HG02973 (cell line): ENCODE data around the gene CILP2.

Experiments used
- ATAC-seq: cut with Tn5 transposase; IDR thresholded peaks from one replicate; pipeline ENCODE4 v1.9.1; 2021; ENCODE audit warnings: moderate library complexity; ENCODE audit not compliant: unreplicated experiment

The CILP2 gene

GRCh38 chr19:19504754-19505668 lies 33.1 kb upstream of the CILP2 start:
- ATAC-seq = no peak

DNA sequence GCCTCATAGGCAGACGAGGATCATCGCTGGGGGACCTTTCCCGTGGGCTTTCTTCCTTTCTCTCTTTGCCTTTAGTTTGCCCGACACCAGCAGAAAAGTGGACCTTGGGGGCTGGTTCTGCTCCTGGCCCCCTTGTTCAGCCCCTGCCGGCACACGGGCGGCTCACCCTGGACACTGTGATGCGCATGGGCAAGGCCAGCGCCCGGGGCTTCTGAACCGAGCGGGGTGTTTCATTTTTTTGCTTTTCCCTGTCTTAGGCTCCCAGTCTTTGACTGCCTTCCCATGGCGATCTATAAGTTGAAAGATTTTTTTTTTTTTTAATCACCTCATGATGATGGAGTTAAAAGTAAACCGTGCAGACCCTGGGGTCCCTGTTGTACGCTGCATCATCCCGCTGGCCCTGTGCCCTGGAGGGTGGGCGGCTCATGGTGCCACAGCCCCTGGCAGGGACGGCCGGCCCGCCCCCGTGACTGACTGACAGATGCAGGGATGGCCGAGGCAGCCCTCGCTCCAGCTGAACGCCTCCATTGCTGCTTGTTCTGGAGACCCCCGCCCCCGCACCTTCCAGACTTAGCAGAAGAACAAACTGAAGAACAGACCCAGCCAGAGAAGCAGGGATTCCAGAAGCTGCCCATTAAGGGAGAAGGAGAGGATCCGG lies 32.3 kb upstream of the CILP2 start:
- no peak for ATAC-seq

DNA sequence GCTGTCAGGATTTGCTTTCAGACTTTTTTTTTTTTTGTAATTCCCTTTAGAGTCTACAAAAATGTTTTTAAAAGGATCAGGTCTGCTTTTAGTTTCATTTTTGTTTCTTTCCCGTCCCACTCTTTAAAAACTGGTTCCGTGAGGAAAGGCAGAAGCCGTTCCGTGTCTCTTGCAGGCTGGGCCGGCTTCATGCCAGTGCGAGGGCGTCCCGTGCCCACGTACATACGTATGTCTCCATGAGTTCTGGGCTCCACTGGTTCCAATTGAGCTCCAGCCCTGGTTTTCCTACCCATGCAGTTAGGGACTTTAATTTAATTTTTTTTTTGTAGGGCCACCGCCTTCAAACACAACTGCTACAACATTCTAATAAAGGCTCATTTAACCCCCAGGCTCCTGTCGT lies 31.5 kb upstream of the CILP2 start:
- no peak for ATAC-seq

DNA sequence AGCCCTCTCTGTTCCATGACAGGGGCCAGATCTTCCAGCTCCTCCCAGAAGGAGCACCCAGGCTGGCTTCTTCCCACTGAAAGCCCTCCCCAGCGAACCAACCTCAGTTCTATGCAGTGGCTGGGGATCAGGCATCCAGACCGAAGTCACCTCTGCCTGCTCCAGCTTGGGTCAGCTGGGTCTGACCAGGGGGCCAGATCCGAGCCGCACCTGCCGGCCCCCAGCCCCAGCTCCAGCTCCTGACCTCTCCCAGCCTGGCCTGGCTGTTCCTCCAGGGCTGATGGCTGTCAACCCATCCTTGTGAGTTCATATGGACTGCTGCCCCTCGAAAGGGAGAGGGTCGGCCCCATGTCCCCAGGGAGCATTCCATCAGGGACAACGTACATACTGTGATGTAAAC lies 30.7 kb upstream of the CILP2 start:
- ATAC-seq = no peak

- ATAC-seq = no peak
Measured at GRCh38 chr19:19508217-19508616, 29.8 kb upstream of the CILP2 start.

- no peak for ATAC-seq
Measured at GRCh38 chr19:19510432-19510831, 27.6 kb upstream of the CILP2 start.

GRCh38 chr19:19513682-19514081 lies 24.4 kb upstream of the CILP2 start:
- no peak for ATAC-seq

DNA sequence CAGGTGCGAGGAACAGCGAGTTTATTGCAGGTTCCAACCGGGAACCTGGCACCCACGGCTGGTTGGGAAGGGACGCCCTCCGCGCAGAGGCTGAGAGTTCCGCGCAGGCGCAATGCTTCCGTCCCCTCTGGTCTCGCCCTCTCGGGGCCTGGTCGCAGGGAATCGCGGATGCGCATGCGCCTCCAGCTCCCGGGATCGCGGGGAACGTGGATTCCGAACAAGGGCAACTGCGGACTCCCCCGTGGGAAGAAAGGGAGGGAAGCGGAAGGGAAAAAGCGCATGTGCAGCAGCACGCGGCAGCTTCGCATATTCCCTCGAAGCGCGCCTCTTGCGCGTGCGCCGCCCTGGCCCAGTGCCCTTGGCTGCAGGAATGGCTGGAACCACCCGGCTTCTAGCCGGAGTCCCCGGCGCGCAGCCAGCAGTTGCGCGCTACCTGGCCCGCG lies 23.8 kb upstream of the CILP2 start:
- ATAC-seq = no peak

DNA sequence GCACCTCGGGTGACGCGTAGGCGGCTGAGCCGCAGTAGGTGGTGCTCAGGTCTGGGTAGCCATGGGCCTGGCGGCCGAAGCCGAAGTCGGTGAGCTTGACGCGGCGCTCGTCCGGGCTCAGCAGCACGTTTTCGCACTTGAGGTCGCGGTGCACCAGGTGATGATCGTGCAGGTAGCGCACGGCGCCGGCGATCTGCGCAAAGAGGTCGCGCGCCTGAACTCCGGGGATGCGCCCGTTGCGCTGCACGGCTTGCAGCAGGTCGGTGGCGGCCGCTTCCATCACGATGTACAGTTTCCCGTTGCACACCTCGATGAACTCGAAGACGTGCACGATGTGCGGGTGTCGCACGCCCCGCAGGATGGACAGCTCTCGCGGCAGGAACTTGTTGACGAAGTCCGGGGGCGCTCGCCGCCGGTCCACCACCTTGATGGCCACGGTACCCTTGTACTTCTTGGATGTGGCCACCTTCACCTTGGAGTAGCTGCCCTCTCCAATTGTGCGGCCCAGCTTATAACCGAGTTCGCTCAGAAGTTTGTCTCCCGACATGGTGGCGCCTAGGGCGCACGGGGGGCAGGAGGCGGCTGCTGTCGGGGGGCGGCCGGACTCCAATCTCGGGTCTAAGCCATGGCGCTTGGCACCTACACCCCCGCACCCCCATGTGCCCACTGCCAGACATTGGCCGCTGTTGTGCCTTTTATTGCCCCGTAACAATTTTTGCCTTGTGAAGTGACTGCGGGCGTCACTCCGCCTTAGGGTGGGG lies 23.0 kb upstream of the CILP2 start, which contains the start of gene TSSK6:
TSSK6 (minus strand) TSS at position 668 of the 761 bp plus-strand sequence; CDS start at position 547, 121 bp downstream.
- no peak for ATAC-seq

DNA sequence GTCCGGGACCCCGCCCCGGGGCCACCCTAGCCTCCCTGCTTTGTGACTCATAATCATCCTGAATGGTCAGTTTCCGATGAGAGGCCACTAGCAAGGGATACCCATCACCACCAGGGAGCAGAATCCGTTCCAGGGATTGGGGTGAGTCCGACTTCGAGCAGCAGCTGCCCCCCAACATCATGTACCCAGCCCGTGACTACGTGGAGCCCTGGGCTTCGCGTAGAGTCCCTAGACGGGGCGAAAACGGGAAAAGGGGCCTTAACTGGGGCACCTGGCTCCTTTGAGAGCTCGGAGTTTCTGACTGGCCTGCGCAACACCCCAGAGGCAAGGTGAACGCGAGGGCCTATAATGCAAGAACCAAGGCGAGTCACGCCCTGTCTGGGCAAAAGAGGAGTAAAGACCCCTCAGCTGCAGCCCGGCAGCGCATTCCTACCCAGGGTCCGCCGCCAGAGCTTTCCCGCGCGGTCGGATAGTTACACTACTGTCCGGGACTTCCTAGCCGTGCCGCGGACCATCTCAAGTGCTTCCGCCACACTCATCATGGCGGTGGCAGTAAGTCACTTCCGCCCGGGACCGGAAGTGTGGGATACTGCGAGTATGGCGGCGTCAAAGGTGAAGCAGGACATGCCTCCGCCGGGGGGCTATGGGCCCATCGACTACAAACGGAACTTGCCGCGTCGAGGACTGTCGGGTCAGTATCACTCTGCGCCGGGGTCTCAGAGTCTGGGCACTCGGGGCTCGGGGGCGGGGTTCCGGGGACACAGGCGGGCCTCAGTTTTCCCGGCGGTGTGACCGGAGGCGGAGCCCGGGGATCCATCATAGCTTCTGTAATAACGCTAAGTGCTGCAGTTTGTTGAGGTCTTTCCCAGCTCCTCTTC lies 22.2 kb upstream of the CILP2 start, which contains the start of gene NDUFA13:
NDUFA13 (plus strand) TSS at position 584 of the 878 bp plus-strand sequence; CDS start at position 598, 14 bp downstream.
- peak; percentile 90 for ATAC-seq

- ATAC-seq = no peak
Measured at GRCh38 chr19:19517235-19517619, 20.8 kb upstream of the CILP2 start.

DNA sequence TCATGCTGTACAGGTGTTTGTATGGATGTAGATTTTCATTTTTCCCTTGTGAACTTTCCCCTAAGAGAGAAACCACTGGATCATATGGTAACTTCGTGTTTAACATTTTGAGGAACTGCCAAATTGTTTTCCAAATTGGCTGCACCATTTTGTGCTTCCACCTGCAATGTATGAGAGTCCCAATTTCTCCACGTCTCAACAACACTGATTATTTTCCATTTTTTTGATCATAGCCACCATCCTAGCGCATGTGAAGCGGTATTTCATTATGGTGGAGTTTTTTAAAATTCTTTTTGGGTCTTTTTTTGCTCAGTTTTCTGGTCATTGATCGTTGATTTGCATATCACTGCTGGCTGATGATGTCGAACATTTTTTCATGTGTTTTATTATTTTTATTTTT lies 17.1 kb upstream of the CILP2 start:
- ATAC-seq = no peak

- ATAC-seq = no peak
Measured at GRCh38 chr19:19523177-19523576, 14.9 kb upstream of the CILP2 start.

DNA sequence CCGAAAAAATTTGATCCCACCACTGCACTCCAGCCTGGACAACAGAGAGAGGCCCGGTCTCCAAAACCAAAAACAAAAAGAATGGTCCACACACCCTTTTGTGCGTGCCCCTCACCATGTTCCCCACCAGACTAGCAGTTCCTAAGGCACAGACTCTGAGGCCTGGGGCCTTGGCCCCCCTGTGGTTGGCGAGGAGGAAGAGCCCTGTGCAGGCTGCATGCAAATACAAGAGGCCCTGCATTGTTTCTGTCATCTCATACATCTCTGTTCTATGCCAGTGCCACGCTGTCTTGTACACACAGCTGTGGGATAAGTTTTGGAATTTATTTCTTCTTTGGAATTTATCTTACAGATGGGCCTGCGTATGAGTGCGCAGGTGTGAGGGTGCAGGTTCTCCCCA lies 14.0 kb upstream of the CILP2 start:
- no peak for ATAC-seq

DNA sequence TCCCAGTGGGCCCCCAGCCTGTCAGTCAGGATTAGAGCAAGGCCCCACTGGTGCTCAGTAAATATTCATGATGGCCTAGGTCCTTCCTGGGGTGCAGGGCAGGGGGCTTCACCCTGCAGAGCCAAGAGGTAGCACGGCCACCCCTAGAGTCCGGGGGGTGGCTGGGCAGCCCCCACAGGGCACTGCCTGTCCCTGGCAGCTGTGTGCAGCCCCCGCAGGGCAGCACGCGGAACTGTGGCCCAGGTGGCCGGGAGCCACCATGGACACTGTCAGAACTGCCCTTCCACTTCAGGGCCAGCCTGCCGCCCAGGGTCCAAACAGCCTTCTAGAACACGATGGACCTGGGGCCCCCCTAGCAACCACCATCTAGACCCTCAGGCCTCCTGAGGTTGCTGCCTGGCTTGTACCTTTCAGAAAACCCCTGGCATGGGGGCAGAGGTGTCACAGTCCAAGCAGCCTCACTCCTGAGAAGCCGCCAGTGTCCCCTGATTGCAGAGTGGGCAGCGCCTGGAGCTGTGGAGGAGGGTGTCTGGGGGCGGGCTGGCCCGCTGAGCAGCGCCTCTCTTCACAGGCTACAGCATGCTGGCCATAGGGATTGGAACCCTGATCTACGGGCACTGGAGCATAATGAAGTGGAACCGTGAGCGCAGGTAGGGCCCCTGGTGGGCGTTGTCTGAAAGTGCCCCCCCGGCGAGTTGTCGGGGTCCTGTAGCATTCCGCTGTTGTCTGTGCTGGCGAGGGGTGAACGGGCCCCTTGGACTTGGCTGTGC lies 12.3 kb upstream of the CILP2 start:
- no peak for ATAC-seq

GRCh38 chr19:19526581-19527370 lies 11.3 kb upstream of the CILP2 start:
- ATAC-seq = no peak

- no peak for ATAC-seq
Measured at GRCh38 chr19:19527371-19527656, 10.8 kb upstream of the CILP2 start.

DNA sequence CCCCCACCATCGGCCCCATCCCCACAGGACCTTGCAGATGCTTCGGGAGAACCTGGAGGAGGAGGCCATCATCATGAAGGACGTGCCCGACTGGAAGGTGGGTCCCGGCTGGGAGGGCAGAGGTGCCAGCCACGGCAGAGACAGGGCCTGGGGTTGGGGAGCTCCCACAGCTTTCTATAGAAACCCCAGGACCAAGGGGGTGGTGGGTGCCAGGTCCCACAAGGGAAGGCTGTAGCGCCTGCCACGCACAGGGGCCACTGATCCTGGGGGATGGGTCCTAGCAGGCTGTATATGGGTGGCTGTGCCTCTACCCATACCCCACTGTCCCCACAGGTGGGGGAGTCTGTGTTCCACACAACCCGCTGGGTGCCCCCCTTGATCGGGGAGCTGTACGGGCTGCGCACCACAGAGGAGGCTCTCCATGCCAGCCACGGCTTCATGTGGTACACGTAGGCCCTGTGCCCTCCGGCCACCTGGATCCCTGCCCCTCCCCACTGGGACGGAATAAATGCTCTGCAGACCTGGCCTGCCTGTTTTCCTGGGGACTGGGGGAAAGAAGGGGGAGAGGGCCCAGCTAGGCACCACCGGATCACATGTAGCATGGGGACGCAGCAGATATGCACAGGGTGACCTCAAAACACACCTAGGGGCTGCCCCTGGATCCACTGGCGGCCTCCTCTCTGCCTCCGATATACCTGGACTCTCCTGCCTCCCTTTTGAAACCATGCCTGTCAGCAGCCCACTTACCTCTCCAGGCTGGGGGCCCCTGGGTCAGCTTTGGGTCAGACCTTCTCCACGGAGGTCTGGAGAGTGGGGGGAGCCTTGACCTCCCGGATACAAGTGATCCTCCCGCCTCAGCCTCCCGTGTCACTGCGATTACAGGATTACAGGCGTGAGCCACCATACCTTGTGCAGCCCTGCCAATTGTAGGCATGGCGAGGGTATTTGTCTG lies 10.1 kb upstream of the CILP2 start:
- ATAC-seq = no peak
